HepG2 (cell line): Measurements from ENCODE around the gene SMOC1. TPM values are rescaled to one million over a fixed set of nuclear protein-coding genes. Genes with fewer than 3 reads are reported as not detected.
A peak's percentile ranks its signal among the peaks of the same experiment; 100 is the strongest.

ENCODE experiments used
- CHD4 ChIP-seq: fragments of 200-600 bp; sonication (generic); IDR thresholded peaks from 2 replicates; pipeline ENCODE4 v1.7.0; 2017; ENCODE audit warnings: mild to moderate bottlenecking, low read length, borderline replicate concordance
- ELF1 ChIP-seq: sonication (generic); formaldehyde crosslinking; IDR thresholded peaks from 2 replicates; pipeline ENCODE4 v1.4.0; 2020; ENCODE audit warnings: missing genetic modification reagents
- ELF3 ChIP-seq: IDR thresholded peaks from 2 replicates; pipeline ENCODE4 v1.6.1; 2016; ENCODE audit warnings: missing genetic modification reagents, missing compliant biosample characterization
- EP300 ChIP-seq, 3 experiments: sonication (generic) in 1 of 3; formaldehyde crosslinking in 1 of 3; IDR thresholded peaks; 2 replicates each; pipeline versions ENCODE4 v1.5.1 to v1.6.1; 2011 to 2020; ENCODE audit warnings: low read depth in 2 of 3, low read length in 2 of 3, borderline replicate concordance in 1 of 3, improper control_type of control experiment in 1 of 3, mild to moderate bottlenecking in 1 of 3, missing genetic modification reagents in 1 of 3, moderate library complexity in 1 of 3
- HNRNPK ChIP-seq: fragments of 200-400 bp; formaldehyde crosslinking; IDR thresholded peaks from 2 replicates; pipeline ENCODE4 v1.6.1; 2018; ENCODE audit warnings: low read length, low read depth, moderate library complexity, mild to moderate bottlenecking; ENCODE audit not compliant: poor library complexity, severe bottlenecking
- JDP2 ChIP-seq: sonication (generic); formaldehyde crosslinking; IDR thresholded peaks from 2 replicates; pipeline ENCODE4 v1.8.1; 2022; ENCODE audit warnings: missing genetic modification reagents, borderline replicate concordance
- KLF12 ChIP-seq: sonication (generic); formaldehyde crosslinking; IDR thresholded peaks from 2 replicates; pipeline ENCODE4 v1.4.0; 2020; ENCODE audit warnings: missing genetic modification reagents, borderline replicate concordance
- MBD4 ChIP-seq: IDR thresholded peaks from 2 replicates; pipeline ENCODE4 v1.6.1; 2012; ENCODE audit warnings: low read length, inconsistent platforms, borderline replicate concordance
- MED8 ChIP-seq: sonication (generic); formaldehyde crosslinking; IDR thresholded peaks from 2 replicates; pipeline ENCODE4 v1.8.1; 2023; ENCODE audit warnings: mild to moderate bottlenecking, missing genetic modification reagents; ENCODE audit not compliant: insufficient replicate concordance
- PHF5A ChIP-seq: IDR thresholded peaks from one replicate; pipeline ENCODE4 v1.6.1; 2018; ENCODE audit warnings: low read depth, missing genetic modification reagents; ENCODE audit not compliant: unreplicated experiment
- RXRB ChIP-seq: IDR thresholded peaks from 2 replicates; pipeline ENCODE4 v1.6.1; 2016; ENCODE audit warnings: borderline replicate concordance, missing genetic modification reagents, missing compliant biosample characterization
- SP140L ChIP-seq: sonication (generic); formaldehyde crosslinking; IDR thresholded peaks from 2 replicates; pipeline ENCODE4 v1.4.0; 2020; ENCODE audit warnings: missing genetic modification reagents, borderline replicate concordance
- TSC22D2 ChIP-seq: sonication (generic); formaldehyde crosslinking; IDR thresholded peaks from 2 replicates; pipeline ENCODE4 v1.5.1; 2020; ENCODE audit warnings: missing genetic modification reagents, mild to moderate bottlenecking, borderline replicate concordance
- ZMYM2 ChIP-seq: sonication (generic); formaldehyde crosslinking; IDR thresholded peaks from 2 replicates; pipeline ENCODE4 v1.8.0; 2022; ENCODE audit warnings: mild to moderate bottlenecking, missing genetic modification reagents
- ZMYM3 ChIP-seq: sonication (generic); formaldehyde crosslinking; IDR thresholded peaks from 2 replicates; pipeline ENCODE4 v1.5.1; 2020; ENCODE audit warnings: mild to moderate bottlenecking, missing genetic modification reagents
- ZNF12 ChIP-seq: sonication (generic); formaldehyde crosslinking; IDR thresholded peaks from 2 replicates; pipeline ENCODE4 v1.5.0; 2020; ENCODE audit warnings: missing genetic modification reagents
- ZNF30 ChIP-seq: sonication (generic); formaldehyde crosslinking; IDR thresholded peaks from 2 replicates; pipeline ENCODE4 v1.5.0; 2020; ENCODE audit warnings: mild to moderate bottlenecking, missing genetic modification reagents
- ZNF335 ChIP-seq: sonication (generic); formaldehyde crosslinking; IDR thresholded peaks from 2 replicates; pipeline ENCODE4 v1.4.0; 2020; ENCODE audit warnings: missing genetic modification reagents
- ZNF572 ChIP-seq: sonication (generic); formaldehyde crosslinking; IDR thresholded peaks from 2 replicates; pipeline ENCODE4 v1.5.1; 2020; ENCODE audit warnings: mild to moderate bottlenecking, missing genetic modification reagents
- ZNF724P ChIP-seq: sonication (generic); formaldehyde crosslinking; IDR thresholded peaks from 2 replicates; pipeline ENCODE4 v1.8.0; 2022; ENCODE audit warnings: missing genetic modification reagents, borderline replicate concordance
- ZNF891 ChIP-seq: sonication (generic); formaldehyde crosslinking; IDR thresholded peaks from 2 replicates; pipeline ENCODE4 v1.5.0; 2020; ENCODE audit warnings: mild to moderate bottlenecking, missing genetic modification reagents
- polyA plus RNA-seq, 8 experiments: library from polyadenylated mRNA; depleted of rRNA in 3 of 8; stranded (reverse) in 7 of 8; unstranded in 1 of 8; fragments of >200 nt; fragmentation: Illumina TruSeq in 4 of 8; extraction: Trizol in 4 of 8; gene quantifications; 2 replicates each; pipeline versions ENCODE4 v1.2.1 to v1.2.3, GENCODE V29; 2011 to 2016; ENCODE audit warnings: low read depth in 4 of 8, missing spikeins in 1 of 8, mixed read lengths in 1 of 8; ENCODE audit not compliant: insufficient read depth in 1 of 8
- total RNA-seq, 5 experiments: library from RNA; depleted of rRNA; stranded (reverse); fragments of >200 nt; fragmentation: Illumina TruSeq; extraction: Trizol; gene quantifications; 2 replicates each; pipeline ENCODE4 v1.2.3, GENCODE V29; 2016; ENCODE audit warnings: low read depth in 1 of 5
- TF ChIP-seq, protein P1 (sequence below): IDR thresholded peaks from 2 replicates; pipeline ENCODE4 v1.6.1; 2016; ENCODE audit warnings: low read depth
- TF ChIP-seq, protein P2 (sequence below): IDR thresholded peaks from 2 replicates; pipeline ENCODE4 v1.4.0; 2020; ENCODE audit warnings: mild to moderate bottlenecking, missing genetic modification reagents
- TF ChIP-seq, protein P3 (sequence below): sonication (generic); formaldehyde crosslinking; IDR thresholded peaks from 2 replicates; pipeline ENCODE4 v1.5.0; 2020; ENCODE audit warnings: missing genetic modification reagents
- TF ChIP-seq, protein P4 (sequence below): sonication (generic); formaldehyde crosslinking; conservative IDR thresholded peaks from 2 replicates; pipeline ENCODE4 v1.4.0; 2020; ENCODE audit warnings: missing genetic modification reagents

The SMOC1 gene
- total and polyA plus RNA-seq, 2 of the 13 experiments (the other 11 are each of a cell fraction or from before 2014, with no cell fraction given) = 17.8 to 35.6 TPM

DNA sequence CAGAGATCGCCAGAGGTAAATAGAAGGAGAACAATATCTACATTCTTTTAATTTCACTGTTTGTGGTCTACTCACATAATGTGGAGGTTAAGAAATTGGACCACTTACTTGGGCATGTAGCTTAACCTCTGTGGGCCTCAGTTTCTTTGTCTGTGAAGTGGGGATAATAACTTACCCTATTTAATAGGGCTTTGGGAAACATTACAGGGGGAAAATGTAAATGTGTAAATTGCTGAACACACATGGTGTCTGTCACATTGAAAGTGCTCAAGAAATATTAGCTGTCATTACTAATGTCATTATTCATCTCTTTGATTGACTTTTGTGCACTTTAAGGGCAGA lies 169.1 kb downstream of the SMOC1 start (continued):
- TF ChIP-seq, protein P1, sequence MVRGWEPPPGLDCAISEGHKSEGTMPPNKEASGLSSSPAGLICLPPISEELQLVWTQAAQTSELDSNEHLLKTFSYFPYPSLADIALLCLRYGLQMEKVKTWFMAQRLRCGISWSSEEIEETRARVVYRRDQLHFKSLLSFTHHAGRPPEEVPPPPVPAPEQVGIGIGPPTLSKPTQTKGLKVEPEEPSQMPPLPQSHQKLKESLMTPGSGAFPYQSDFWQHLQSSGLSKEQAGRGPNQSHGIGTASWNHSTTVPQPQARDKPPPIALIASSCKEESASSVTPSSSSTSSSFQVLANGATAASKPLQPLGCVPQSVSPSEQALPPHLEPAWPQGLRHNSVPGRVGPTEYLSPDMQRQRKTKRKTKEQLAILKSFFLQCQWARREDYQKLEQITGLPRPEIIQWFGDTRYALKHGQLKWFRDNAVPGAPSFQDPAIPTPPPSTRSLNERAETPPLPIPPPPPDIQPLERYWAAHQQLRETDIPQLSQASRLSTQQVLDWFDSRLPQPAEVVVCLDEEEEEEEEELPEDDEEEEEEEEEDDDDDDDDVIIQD (CRISPR knock-in tag) = no peak
- TF ChIP-seq ZNF891 (CRISPR knock-in tag) = no peak
- peak; percentile 98 for TF ChIP-seq CHD4
- TF ChIP-seq ZMYM3 (CRISPR knock-in tag) = peak; percentile 93
- no peak for TF ChIP-seq TSC22D2
- 0 out of 2 replicates have a peak, but pooled peaks have one; percentile 23 for TF ChIP-seq RXRB (CRISPR knock-in tag)
- TF ChIP-seq KLF12 (CRISPR knock-in tag) = no peak
- TF ChIP-seq ZNF30 (CRISPR knock-in tag) = no peak
- TF ChIP-seq ZMYM2 = peak; percentile 88
- no peak for TF ChIP-seq ZNF724P (CRISPR knock-in tag)
- no peak for TF ChIP-seq MED8
- no peak for TF ChIP-seq SP140L (CRISPR knock-in tag)
- TF ChIP-seq ZNF335 (CRISPR knock-in tag) = no peak
- no peak for TF ChIP-seq PHF5A (CRISPR knock-in tag)
- TF ChIP-seq ELF3 = no peak
- TF ChIP-seq, protein P2, sequence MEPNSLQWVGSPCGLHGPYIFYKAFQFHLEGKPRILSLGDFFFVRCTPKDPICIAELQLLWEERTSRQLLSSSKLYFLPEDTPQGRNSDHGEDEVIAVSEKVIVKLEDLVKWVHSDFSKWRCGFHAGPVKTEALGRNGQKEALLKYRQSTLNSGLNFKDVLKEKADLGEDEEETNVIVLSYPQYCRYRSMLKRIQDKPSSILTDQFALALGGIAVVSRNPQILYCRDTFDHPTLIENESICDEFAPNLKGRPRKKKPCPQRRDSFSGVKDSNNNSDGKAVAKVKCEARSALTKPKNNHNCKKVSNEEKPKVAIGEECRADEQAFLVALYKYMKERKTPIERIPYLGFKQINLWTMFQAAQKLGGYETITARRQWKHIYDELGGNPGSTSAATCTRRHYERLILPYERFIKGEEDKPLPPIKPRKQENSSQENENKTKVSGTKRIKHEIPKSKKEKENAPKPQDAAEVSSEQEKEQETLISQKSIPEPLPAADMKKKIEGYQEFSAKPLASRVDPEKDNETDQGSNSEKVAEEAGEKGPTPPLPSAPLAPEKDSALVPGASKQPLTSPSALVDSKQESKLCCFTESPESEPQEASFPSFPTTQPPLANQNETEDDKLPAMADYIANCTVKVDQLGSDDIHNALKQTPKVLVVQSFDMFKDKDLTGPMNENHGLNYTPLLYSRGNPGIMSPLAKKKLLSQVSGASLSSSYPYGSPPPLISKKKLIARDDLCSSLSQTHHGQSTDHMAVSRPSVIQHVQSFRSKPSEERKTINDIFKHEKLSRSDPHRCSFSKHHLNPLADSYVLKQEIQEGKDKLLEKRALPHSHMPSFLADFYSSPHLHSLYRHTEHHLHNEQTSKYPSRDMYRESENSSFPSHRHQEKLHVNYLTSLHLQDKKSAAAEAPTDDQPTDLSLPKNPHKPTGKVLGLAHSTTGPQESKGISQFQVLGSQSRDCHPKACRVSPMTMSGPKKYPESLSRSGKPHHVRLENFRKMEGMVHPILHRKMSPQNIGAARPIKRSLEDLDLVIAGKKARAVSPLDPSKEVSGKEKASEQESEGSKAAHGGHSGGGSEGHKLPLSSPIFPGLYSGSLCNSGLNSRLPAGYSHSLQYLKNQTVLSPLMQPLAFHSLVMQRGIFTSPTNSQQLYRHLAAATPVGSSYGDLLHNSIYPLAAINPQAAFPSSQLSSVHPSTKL (CRISPR knock-in tag) = peak; percentile 13; the same call in 1 of the 2 replicates
- TF ChIP-seq, protein P3, sequence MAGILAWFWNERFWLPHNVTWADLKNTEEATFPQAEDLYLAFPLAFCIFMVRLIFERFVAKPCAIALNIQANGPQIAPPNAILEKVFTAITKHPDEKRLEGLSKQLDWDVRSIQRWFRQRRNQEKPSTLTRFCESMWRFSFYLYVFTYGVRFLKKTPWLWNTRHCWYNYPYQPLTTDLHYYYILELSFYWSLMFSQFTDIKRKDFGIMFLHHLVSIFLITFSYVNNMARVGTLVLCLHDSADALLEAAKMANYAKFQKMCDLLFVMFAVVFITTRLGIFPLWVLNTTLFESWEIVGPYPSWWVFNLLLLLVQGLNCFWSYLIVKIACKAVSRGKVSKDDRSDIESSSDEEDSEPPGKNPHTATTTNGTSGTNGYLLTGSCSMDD (CRISPR knock-in tag) = no peak
- no peak for TF ChIP-seq ZNF572 (CRISPR knock-in tag)
- no peak for TF ChIP-seq ELF1
- TF ChIP-seq, protein P4, sequence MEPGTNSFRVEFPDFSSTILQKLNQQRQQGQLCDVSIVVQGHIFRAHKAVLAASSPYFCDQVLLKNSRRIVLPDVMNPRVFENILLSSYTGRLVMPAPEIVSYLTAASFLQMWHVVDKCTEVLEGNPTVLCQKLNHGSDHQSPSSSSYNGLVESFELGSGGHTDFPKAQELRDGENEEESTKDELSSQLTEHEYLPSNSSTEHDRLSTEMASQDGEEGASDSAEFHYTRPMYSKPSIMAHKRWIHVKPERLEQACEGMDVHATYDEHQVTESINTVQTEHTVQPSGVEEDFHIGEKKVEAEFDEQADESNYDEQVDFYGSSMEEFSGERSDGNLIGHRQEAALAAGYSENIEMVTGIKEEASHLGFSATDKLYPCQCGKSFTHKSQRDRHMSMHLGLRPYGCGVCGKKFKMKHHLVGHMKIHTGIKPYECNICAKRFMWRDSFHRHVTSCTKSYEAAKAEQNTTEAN (CRISPR knock-in tag) = no peak
- no peak for TF ChIP-seq EP300 (IDR thresholded peaks at IDR 0.05; ENCODE audit: low read depth in 2 of 2, low read length in 2 of 2)
- no peak for TF ChIP-seq EP300 (CRISPR knock-in tag; IDR thresholded peaks at IDR 0.05; ENCODE audit: borderline replicate concordance)
- no peak for TF ChIP-seq ZNF12 (CRISPR knock-in tag)
- TF ChIP-seq HNRNPK = no peak
- TF ChIP-seq JDP2 (CRISPR knock-in tag) = no peak
- no peak for TF ChIP-seq MBD4
